Breast epithelium (tissue), 3 donors: Measurements from ENCODE around the gene PRDM1.

Experiments used
- POLR2A ChIP-seq: fragments of 450-650 bp; IDR thresholded peaks from one replicate; pipeline ENCODE4 v1.6.1; 2016; ENCODE audit warnings: antibody characterized with exemption, mild to moderate bottlenecking, moderate library complexity
- TF ChIP-seq, protein P1 (sequence below), 3 donors: fragments of 450-650 bp; IDR thresholded peaks; one replicate each; pipeline ENCODE4 v1.5.1; 2016 to 2017; ENCODE audit warnings: antibody characterized with exemption in 3 of 3, mild to moderate bottlenecking in 3 of 3, moderate library complexity in 3 of 3

DNA sequence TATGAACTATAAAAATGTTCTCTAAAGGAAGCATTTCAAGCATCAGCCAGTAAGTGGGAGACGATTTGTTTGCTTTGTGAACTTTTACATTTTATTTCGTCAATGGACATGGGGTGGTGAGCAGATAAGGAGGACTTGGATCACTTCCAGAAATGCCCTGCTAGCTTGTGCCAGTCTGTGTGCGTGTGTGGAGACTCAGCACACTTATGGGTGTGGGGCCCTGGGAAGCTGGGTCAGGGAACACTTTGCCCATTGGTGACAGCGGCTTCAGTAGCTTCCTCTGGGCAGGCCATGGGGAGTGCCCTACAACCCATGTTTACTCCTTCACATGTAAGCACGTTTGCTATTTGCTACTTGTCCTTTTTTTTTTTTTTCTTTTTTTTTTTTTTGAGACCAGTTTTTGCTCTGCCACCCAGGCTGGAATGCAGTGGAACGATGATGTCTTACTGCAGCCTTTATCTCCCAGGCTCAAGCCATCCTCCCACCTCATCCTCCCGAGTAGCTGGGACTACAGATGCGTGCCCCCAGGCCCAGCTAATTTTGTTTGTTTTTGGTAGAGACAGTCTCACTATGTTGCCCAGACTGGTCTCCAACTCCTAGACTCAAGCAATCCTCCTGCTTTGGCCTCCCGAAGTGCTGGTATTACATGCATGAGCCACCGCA is 24.2 kb downstream of the PRDM1 start:
- TF ChIP-seq, protein P1, sequence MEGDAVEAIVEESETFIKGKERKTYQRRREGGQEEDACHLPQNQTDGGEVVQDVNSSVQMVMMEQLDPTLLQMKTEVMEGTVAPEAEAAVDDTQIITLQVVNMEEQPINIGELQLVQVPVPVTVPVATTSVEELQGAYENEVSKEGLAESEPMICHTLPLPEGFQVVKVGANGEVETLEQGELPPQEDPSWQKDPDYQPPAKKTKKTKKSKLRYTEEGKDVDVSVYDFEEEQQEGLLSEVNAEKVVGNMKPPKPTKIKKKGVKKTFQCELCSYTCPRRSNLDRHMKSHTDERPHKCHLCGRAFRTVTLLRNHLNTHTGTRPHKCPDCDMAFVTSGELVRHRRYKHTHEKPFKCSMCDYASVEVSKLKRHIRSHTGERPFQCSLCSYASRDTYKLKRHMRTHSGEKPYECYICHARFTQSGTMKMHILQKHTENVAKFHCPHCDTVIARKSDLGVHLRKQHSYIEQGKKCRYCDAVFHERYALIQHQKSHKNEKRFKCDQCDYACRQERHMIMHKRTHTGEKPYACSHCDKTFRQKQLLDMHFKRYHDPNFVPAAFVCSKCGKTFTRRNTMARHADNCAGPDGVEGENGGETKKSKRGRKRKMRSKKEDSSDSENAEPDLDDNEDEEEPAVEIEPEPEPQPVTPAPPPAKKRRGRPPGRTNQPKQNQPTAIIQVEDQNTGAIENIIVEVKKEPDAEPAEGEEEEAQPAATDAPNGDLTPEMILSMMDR (IDR thresholded peaks at IDR 0.05): no peak
- no peak for TF ChIP-seq POLR2A
